SK-N-SH treated with all-trans-retinoic acid at 6 μM for 48 hours (cell line): ENCODE measurements around the gene EPS8.

ENCODE experiments used
- ATAC-seq: fragments of 200-7000 bp; cut with Tn5 transposase; 3 replicates; pipeline ENCODE4 v1.9.1; 2020; ENCODE audit warnings: mild to moderate bottlenecking, moderate library complexity
- ARNTL ChIP-seq: fragments of 450-650 bp; formaldehyde crosslinking; IDR thresholded peaks from 2 replicates; pipeline ENCODE4 v1.5.0; 2020; ENCODE audit warnings: low read depth, mild to moderate bottlenecking, moderate library complexity, borderline replicate concordance
- BACH2 ChIP-seq: fragments of 250-450 bp; sonication (Bioruptor Pico); IDR thresholded peaks from 2 replicates; pipeline ENCODE4 v1.9.0; 2021; ENCODE audit warnings: mild to moderate bottlenecking, borderline replicate concordance
- CREB5 ChIP-seq: fragments of 250-450 bp; sonication (Bioruptor Pico); IDR thresholded peaks from 2 replicates; pipeline ENCODE4 v1.5.1; 2020; ENCODE audit warnings: low read depth, mild to moderate bottlenecking, moderate library complexity
- CSDC2 ChIP-seq: fragments of 250-450 bp; sonication (Bioruptor Pico); IDR thresholded peaks from 2 replicates; pipeline ENCODE4 v1.5.0; 2020; ENCODE audit warnings: mild to moderate bottlenecking, moderate library complexity
- ESRRG ChIP-seq: fragments of 250-450 bp; sonication (Bioruptor Pico); IDR thresholded peaks from 2 replicates; pipeline ENCODE4 v1.6.1; 2021; ENCODE audit warnings: mild to moderate bottlenecking
- GLIS3 ChIP-seq: fragments of 250-450 bp; sonication (Bioruptor Pico); IDR thresholded peaks from 2 replicates; pipeline ENCODE4 v1.5.0; 2020; ENCODE audit warnings: mild to moderate bottlenecking, moderate library complexity
- ISL1 ChIP-seq: fragments of 250-450 bp; sonication (Bioruptor Pico); IDR thresholded peaks from 2 replicates; pipeline ENCODE4 v2.1.2; 2022; ENCODE audit warnings: mild to moderate bottlenecking, moderate library complexity
- OSR1 ChIP-seq: fragments of 250-450 bp; sonication (Bioruptor Pico); IDR thresholded peaks from 2 replicates; pipeline ENCODE4 v1.8.0; 2022; ENCODE audit warnings: moderate library complexity, mild to moderate bottlenecking, inconsistent platforms
- PATZ1 ChIP-seq: fragments of 250-450 bp; sonication (Bioruptor Pico); IDR thresholded peaks from 2 replicates; pipeline ENCODE4 v1.8.0; 2020; ENCODE audit warnings: mild to moderate bottlenecking, moderate library complexity, borderline replicate concordance
- POU6F1 ChIP-seq: fragments of 250-450 bp; sonication (Bioruptor Pico); IDR thresholded peaks from 2 replicates; pipeline ENCODE4 v1.8.0; 2021; ENCODE audit warnings: low read depth, mild to moderate bottlenecking, moderate library complexity, borderline replicate concordance
- PPARA ChIP-seq: fragments of 250-450 bp; sonication (Bioruptor Pico); IDR thresholded peaks from 2 replicates; pipeline ENCODE4 v1.5.0; 2020; ENCODE audit warnings: mild to moderate bottlenecking, borderline replicate concordance
- RARB ChIP-seq: fragments of 250-450 bp; sonication (Bioruptor Pico); IDR thresholded peaks from 2 replicates; pipeline ENCODE4 v1.8.0; 2021; ENCODE audit warnings: mild to moderate bottlenecking, moderate library complexity
- SNAI2 ChIP-seq: fragments of 250-450 bp; sonication (Bioruptor Pico); IDR thresholded peaks from 2 replicates; pipeline ENCODE4 v1.5.0; 2020; ENCODE audit warnings: mild to moderate bottlenecking, moderate library complexity
- TCF4 ChIP-seq: fragments of 250-450 bp; sonication (Bioruptor Pico); IDR thresholded peaks from 2 replicates; pipeline ENCODE4 v1.8.0; 2021; ENCODE audit warnings: mild to moderate bottlenecking, moderate library complexity, borderline replicate concordance
- TOX ChIP-seq: fragments of 250-450 bp; sonication (Bioruptor Pico); IDR thresholded peaks from 2 replicates; pipeline ENCODE4 v1.8.0; 2021; ENCODE audit warnings: mild to moderate bottlenecking, moderate library complexity, borderline replicate concordance
- TSHZ2 ChIP-seq: fragments of 250-450 bp; sonication (Bioruptor Pico); IDR thresholded peaks from 2 replicates; pipeline ENCODE4 v1.5.0; 2020; ENCODE audit warnings: mild to moderate bottlenecking, moderate library complexity
- ZC3H10 ChIP-seq: fragments of 250-450 bp; sonication (Bioruptor Pico); IDR thresholded peaks from 2 replicates; pipeline ENCODE4 v1.5.1; 2021; ENCODE audit warnings: mild to moderate bottlenecking, moderate library complexity
- ZFP3 ChIP-seq: fragments of 250-450 bp; sonication (Bioruptor Pico); IDR thresholded peaks from 2 replicates; pipeline ENCODE4 v1.5.0; 2020; ENCODE audit warnings: mild to moderate bottlenecking, moderate library complexity
- ZNF565 ChIP-seq: fragments of 450-650 bp; formaldehyde crosslinking; conservative IDR thresholded peaks from 2 replicates; pipeline ENCODE4 v1.5.0; 2020; ENCODE audit warnings: low read depth, mild to moderate bottlenecking, moderate library complexity
- ZNF70 ChIP-seq: fragments of 450-650 bp; formaldehyde crosslinking; IDR thresholded peaks from 2 replicates; pipeline ENCODE4 v1.5.0; 2020; ENCODE audit warnings: mild to moderate bottlenecking, moderate library complexity
- ZNF8 ChIP-seq: fragments of 450-650 bp; formaldehyde crosslinking; IDR thresholded peaks from 2 replicates; pipeline ENCODE4 v1.5.0; 2020; ENCODE audit warnings: mild to moderate bottlenecking, moderate library complexity

Gene EPS8

GRCh38 chr12:15634010-15634683 lies 155.0 kb downstream of the EPS8 start:
- ATAC-seq, result peak; percentile 12; the same call in 1 of the 3 replicates
- TF ChIP-seq ZC3H10 (no peak), TOX (CRISPR knock-in tag) (no peak), ZNF8 (CRISPR knock-in tag) (no peak), CREB5 (no peak), ISL1 (CRISPR knock-in tag) (peak; percentile 78), PATZ1 (CRISPR knock-in tag) (peak; percentile 29; the same call in 1 of the 2 replicates), ZNF565 (CRISPR knock-in tag) (no peak)

- TF ChIP-seq RARB (CRISPR knock-in tag), result no peak
- TF ChIP-seq CREB5, result no peak
- TF ChIP-seq ZC3H10, result no peak
- no peak for TF ChIP-seq ARNTL
- TF ChIP-seq ZFP3 (CRISPR knock-in tag), result no peak
- ATAC-seq, result no peak
Measured at GRCh38 chr12:15633201-15633600, 156.0 kb downstream of the EPS8 start.

- no peak for ATAC-seq
- no peak for TF ChIP-seq ARNTL
- no peak for TF ChIP-seq OSR1
- no peak for TF ChIP-seq ISL1 (CRISPR knock-in tag)
- TF ChIP-seq PATZ1 (CRISPR knock-in tag), result no peak
- TF ChIP-seq ZNF565 (CRISPR knock-in tag), result no peak
- TF ChIP-seq BACH2 (CRISPR knock-in tag), result no peak
- TF ChIP-seq PPARA, result no peak
- no peak for TF ChIP-seq ZNF8 (CRISPR knock-in tag)
- no peak for TF ChIP-seq RARB (CRISPR knock-in tag)
- no peak for TF ChIP-seq ESRRG (CRISPR knock-in tag)
- TF ChIP-seq SNAI2 (CRISPR knock-in tag), result no peak
- no peak for TF ChIP-seq POU6F1 (CRISPR knock-in tag)
- TF ChIP-seq TSHZ2 (CRISPR knock-in tag), result no peak
- TF ChIP-seq ZNF70 (CRISPR knock-in tag), result no peak
- no peak for TF ChIP-seq TOX (CRISPR knock-in tag)
- no peak for TF ChIP-seq ZC3H10
- TF ChIP-seq TCF4 (CRISPR knock-in tag), result no peak
- TF ChIP-seq CSDC2 (CRISPR knock-in tag), result no peak
- no peak for TF ChIP-seq ZFP3 (CRISPR knock-in tag)
- no peak for TF ChIP-seq GLIS3 (CRISPR knock-in tag)
Measured at GRCh38 chr12:15632708-15633107, 156.5 kb downstream of the EPS8 start.
